GM21526 (cell line): ENCODE data around the gene MEG3.

Source experiments
- ATAC-seq: cut with Tn5 transposase; IDR thresholded peaks from one replicate; pipeline ENCODE4 v1.9.1; 2021; ENCODE audit warnings: moderate library complexity; ENCODE audit not compliant: unreplicated experiment, low FRiP score

Gene MEG3

DNA sequence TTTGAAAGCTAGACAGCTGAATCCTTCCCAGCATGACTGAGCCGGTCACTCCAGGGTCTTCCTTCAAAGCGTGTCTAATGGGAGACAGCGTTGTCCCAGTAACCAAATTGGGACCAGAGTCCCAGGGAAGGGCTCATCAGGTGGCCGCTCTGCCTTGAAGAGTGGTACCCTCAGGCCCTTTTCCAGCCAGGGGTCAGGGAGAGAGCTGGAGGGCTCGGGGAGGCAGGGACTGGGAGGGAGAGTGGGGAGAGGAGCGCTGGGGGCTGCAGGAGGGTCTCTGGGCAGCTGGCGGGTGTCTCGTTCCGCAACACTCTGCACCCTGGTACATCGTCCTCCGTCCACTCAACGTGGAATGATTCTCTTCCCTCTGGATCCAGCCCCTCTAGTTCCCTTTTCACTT lies 79.2 kb downstream of the MEG3 start:
- ATAC-seq = no peak

DNA sequence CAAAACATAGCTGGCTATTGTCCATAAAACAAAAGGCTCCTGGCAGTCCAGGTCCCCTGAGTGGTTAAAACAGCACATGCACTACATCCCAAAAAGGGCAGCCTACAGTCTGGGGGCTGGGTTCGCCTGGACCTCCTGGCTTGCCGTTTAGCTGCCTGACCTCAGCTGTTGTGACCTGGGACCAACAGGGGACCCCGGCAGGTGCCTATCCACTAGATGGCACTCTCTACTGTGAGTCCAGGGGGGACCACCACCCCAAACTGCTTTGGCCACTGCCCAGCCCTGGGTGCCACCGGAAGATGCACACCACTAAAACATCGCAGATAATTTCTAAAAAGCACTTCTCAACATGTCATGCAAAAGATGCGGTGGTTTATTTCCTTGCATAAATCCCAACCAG lies 80.5 kb downstream of the MEG3 start:
- no peak for ATAC-seq

GRCh38 chr14:100907240-100907639 lies 81.3 kb downstream of the MEG3 start:
- no peak for ATAC-seq

DNA sequence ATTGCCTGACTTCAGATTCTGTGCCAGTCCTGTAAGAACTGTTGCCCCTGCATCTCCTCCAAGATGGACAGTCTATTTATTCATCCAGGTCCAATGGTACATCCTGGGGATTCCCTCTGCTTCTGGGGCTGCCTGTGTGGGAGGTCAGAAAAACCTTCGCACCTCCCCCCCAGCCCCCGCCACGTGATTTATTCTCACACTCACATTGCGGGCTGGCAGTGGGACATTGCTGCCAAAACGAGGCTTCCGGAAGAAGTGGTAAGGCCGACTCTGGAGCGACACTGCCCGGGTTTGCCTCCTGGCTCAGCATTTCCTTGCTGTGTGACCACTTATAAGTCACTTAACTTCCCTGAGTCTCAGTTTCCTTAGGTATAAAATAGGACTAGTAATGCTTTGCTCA lies 83.5 kb downstream of the MEG3 start:
- no peak for ATAC-seq
